Type B pancreatic cell (in vitro differentiated cells): ENCODE measurements around the gene LIPE. TPM values are rescaled to one million over a fixed set of nuclear protein-coding genes. Genes with fewer than 3 reads are reported as not detected.

ENCODE experiments used
- DNase-seq: peaks from one replicate; pipeline ENCODE4 v3.0.0; 2021; ENCODE audit warnings: mixed read lengths; ENCODE audit not compliant: unreplicated experiment; ENCODE audit errors: extremely low spot score
- H3K27ac Mint-ChIP-seq: 2 replicates; pipeline ENCODE4 v1.8.0; 2021; ENCODE audit warnings: mild to moderate bottlenecking, mixed read lengths
- H3K27me3 Mint-ChIP-seq: 2 replicates; pipeline ENCODE4 v1.8.0; 2021; ENCODE audit warnings: mixed read lengths
- H3K36me3 Mint-ChIP-seq: 2 replicates; pipeline ENCODE4 v1.8.0; 2021; ENCODE audit warnings: mixed read lengths
- H3K4me1 Mint-ChIP-seq: one replicate; pipeline ENCODE4 v1.8.0; 2021; ENCODE audit warnings: mixed read lengths; ENCODE audit not compliant: unreplicated experiment
- H3K4me3 Mint-ChIP-seq: 2 replicates; pipeline ENCODE4 v1.8.0; 2021; ENCODE audit warnings: mild to moderate bottlenecking, mixed read lengths
- H3K9me3 Mint-ChIP-seq: 2 replicates; pipeline ENCODE4 v1.8.0; 2021; ENCODE audit warnings: mixed read lengths
- total RNA-seq: library from RNA; stranded (reverse); gene quantifications from 2 replicates; pipeline ENCODE4 v1.2.1, GENCODE V29; 2021; ENCODE audit warnings: low replicate concordance
- TF ChIP-seq, protein P1 (sequence below): fragments of 200-600 bp; sonication (generic); conservative IDR thresholded peaks from 2 replicates; pipeline ENCODE4 v1.5.0; 2021; ENCODE audit warnings: antibody characterized with exemption, mild to moderate bottlenecking

Gene LIPE
- total RNA-seq, 1 donor from 2014 or later, result 17.9 TPM

GRCh38 chr19:42433503-42434260 lies 6.5 kb upstream of the LIPE start:
- Mint-ChIP-seq H3K27ac (peak overlapping the region; percentile 31), H3K4me1 (peaks cover 21% of the 10 kb centered on the region), H3K9me3 (no peaks in the 10 kb centered on the region), H3K27me3 (no peaks in the 10 kb centered on the region), H3K4me3 (no peak overlapping the region), H3K36me3 (no peaks in the 10 kb centered on the region)
- TF ChIP-seq, protein P1, sequence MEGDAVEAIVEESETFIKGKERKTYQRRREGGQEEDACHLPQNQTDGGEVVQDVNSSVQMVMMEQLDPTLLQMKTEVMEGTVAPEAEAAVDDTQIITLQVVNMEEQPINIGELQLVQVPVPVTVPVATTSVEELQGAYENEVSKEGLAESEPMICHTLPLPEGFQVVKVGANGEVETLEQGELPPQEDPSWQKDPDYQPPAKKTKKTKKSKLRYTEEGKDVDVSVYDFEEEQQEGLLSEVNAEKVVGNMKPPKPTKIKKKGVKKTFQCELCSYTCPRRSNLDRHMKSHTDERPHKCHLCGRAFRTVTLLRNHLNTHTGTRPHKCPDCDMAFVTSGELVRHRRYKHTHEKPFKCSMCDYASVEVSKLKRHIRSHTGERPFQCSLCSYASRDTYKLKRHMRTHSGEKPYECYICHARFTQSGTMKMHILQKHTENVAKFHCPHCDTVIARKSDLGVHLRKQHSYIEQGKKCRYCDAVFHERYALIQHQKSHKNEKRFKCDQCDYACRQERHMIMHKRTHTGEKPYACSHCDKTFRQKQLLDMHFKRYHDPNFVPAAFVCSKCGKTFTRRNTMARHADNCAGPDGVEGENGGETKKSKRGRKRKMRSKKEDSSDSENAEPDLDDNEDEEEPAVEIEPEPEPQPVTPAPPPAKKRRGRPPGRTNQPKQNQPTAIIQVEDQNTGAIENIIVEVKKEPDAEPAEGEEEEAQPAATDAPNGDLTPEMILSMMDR, result peak; percentile 87
- DNase-seq, result no peak

- no peaks in the 10 kb centered on the region for H3K36me3 Mint-ChIP-seq
- no peaks in the 10 kb centered on the region for H3K9me3 Mint-ChIP-seq
- no peak overlapping the region for H3K4me3 Mint-ChIP-seq
- no peak for DNase-seq
- peaks cover 17% of the 10 kb centered on the region for H3K4me1 Mint-ChIP-seq
- H3K27ac Mint-ChIP-seq, result no peak overlapping the region
- no peaks in the 10 kb centered on the region for H3K27me3 Mint-ChIP-seq
- TF ChIP-seq, protein P1, result no peak
Measured at GRCh38 chr19:42431486-42431885, 4.3 kb upstream of the LIPE start.

DNA sequence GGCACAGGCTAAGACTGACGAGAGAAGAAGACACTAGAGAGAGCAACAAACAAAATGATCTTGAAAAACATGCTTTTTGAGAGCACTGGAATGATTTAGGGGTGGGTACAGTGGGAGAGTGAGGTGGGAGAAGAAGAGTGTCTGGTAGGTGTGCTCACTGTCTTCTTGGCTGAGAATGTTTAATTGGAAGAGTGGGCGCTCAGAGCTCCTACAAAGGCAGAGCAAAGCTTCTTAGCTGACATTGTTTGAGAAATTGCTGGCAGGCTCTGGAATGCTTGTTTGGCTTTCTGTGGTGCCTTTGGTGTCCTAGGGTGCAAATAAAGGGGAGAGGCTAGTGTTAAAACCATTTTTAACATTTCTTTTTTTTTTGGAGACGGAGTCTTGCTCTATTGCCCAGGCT lies 1.5 kb upstream of the LIPE start:
- peaks cover 11% of the 10 kb centered on the region for H3K4me1 Mint-ChIP-seq
- H3K36me3 Mint-ChIP-seq, result no peaks in the 10 kb centered on the region
- H3K27ac Mint-ChIP-seq, result no peak overlapping the region
- TF ChIP-seq, protein P1, result no peak
- no peak for DNase-seq
- H3K27me3 Mint-ChIP-seq, result peaks cover 7% of the 10 kb centered on the region
- no peaks in the 10 kb centered on the region for H3K9me3 Mint-ChIP-seq
- no peak overlapping the region for H3K4me3 Mint-ChIP-seq

GRCh38 chr19:42426643-42427042 lies 545 bp downstream of the LIPE start:
- no peaks in the 10 kb centered on the region for H3K36me3 Mint-ChIP-seq
- H3K27me3 Mint-ChIP-seq, result peaks cover 7% of the 10 kb centered on the region
- no peak for DNase-seq
- TF ChIP-seq, protein P1, result no peak
- peaks cover 14% of the 10 kb centered on the region for H3K4me1 Mint-ChIP-seq
- no peaks in the 10 kb centered on the region for H3K9me3 Mint-ChIP-seq
- no peak overlapping the region for H3K27ac Mint-ChIP-seq
- no peak overlapping the region for H3K4me3 Mint-ChIP-seq

DNA sequence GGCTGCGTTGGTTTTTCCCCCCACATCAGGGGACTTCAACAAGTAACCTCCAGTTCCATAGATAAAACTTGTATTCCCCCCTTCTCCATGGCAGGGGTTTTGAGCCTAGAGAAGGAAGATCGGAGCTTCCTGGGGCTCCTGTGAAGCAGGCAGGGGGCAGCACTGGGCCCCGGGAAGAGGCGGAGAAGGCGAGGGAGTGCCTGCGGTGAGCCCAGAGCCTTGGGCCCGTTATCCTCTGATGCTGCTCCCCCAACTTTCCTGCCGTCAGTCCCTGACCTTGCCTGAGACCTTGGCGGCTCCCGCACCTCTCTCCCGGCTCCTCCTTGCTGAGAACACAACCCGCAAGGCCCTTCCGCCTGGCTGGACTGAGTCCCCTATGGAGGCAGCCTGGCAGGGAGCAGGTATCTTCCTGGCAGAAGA lies 2.5 kb downstream of the LIPE start:
- Mint-ChIP-seq H3K27ac (no peak overlapping the region), H3K27me3 (peaks cover 7% of the 10 kb centered on the region), H3K9me3 (no peaks in the 10 kb centered on the region), H3K4me3 (peak overlapping the region; percentile 97), H3K4me1 (peaks cover 28% of the 10 kb centered on the region), H3K36me3 (peaks cover 6% of the 10 kb centered on the region)
- TF ChIP-seq, protein P1, result peak; percentile 50
- no peak for DNase-seq
